IMR-90 (cell line): Measurements from ENCODE around the gene SMC1B. TPM values are rescaled to one million over a fixed set of nuclear protein-coding genes. Genes with fewer than 3 reads are reported as not detected.

Experiments used
- ATAC-seq: fragments of 200-7000 bp; cut with Tn5 transposase; 2 replicates; pipeline ENCODE4 v1.9.1; 2020; ENCODE audit warnings: low read depth, mild to moderate bottlenecking, moderate library complexity
- BruUV-seq: library from RNA; stranded (reverse); fragments of 400-500 nt; replicated peaks from 2 replicates; lab custom pipeline; 2021; lab: Mats Ljungman, UMichigan
- CTCF ChIA-PET: fragments of 300-600 bp; formaldehyde crosslinking; extraction: SDS; loops from one replicate; lab custom pipeline; 2021; ENCODE audit warnings: antibody characterized with exemption; lab: Yijun Ruan, JAX
- POLR2A ChIA-PET: fragments of 300-600 bp; sonication (Branson Sonifier 250); formaldehyde crosslinking; loops from one replicate; lab custom pipeline; 2022; ENCODE audit warnings: antibody characterized with exemption; ENCODE audit not compliant: unreplicated experiment; lab: Charles Lee
- DNase-seq: peaks from one replicate; pipeline ENCODE4 v3.0.0; 2013
- H2AFZ ChIP-seq: replicated peaks from 2 replicates; pipeline ENCODE3; 2013; ENCODE audit warnings: low read length, mild to moderate bottlenecking; ENCODE audit not compliant: poor library complexity
- H2AK5ac ChIP-seq: 2 replicates; pipeline ENCODE4 v1.6.1; 2013; ENCODE audit warnings: low read depth, low read length, inconsistent platforms
- H2AK9ac ChIP-seq: replicated peaks from 2 replicates; pipeline ENCODE3; 2013; ENCODE audit warnings: mild to moderate bottlenecking, low read depth, low read length, moderate library complexity; ENCODE audit not compliant: poor library complexity
- H2BK120ac ChIP-seq: 2 replicates; pipeline ENCODE4 v1.6.1; 2013; ENCODE audit warnings: low read depth, low read length, inconsistent platforms
- H2BK15ac ChIP-seq: 3 replicates; pipeline ENCODE4 v1.6.1; 2013; ENCODE audit warnings: low read depth, low read length, inconsistent platforms
- H2BK20ac ChIP-seq: 2 replicates; pipeline ENCODE4 v1.6.1; 2013; ENCODE audit warnings: low read depth, mild to moderate bottlenecking, inconsistent platforms, low read length, moderate library complexity
- H2BK5ac ChIP-seq: 2 replicates; pipeline ENCODE4 v1.6.1; 2013; ENCODE audit warnings: mild to moderate bottlenecking, low read depth, low read length, inconsistent platforms; ENCODE audit not compliant: poor library complexity, severe bottlenecking
- H3K14ac ChIP-seq: replicated peaks from 2 replicates; pipeline ENCODE4 v1.6.1; 2013; ENCODE audit warnings: low read depth, low read length, inconsistent platforms
- H3K18ac ChIP-seq: 2 replicates; pipeline ENCODE4 v1.6.1; 2013; ENCODE audit warnings: low read depth, low read length, control low read depth
- H3K23ac ChIP-seq: 2 replicates; pipeline ENCODE4 v1.6.1; 2013; ENCODE audit warnings: low read depth, low read length, inconsistent platforms
- H3K27ac ChIP-seq: 2 replicates; pipeline ENCODE4 v1.5.1; 2013; ENCODE audit warnings: mild to moderate bottlenecking, control low read depth, low read length; ENCODE audit not compliant: insufficient read depth
- H3K27me3 ChIP-seq: 2 replicates; pipeline ENCODE4 v1.6.1; 2013; ENCODE audit warnings: low read length; ENCODE audit not compliant: control insufficient read depth, insufficient read depth
- H3K36me3 ChIP-seq: 2 replicates; pipeline ENCODE4 v1.6.1; 2013; ENCODE audit warnings: low read length, mixed read lengths; ENCODE audit not compliant: control insufficient read depth, insufficient read depth
- H3K4ac ChIP-seq: 2 replicates; pipeline ENCODE4 v1.6.1; 2013; ENCODE audit warnings: low read depth, low read length, inconsistent platforms
- H3K4me1 ChIP-seq: 2 replicates; pipeline ENCODE4 v1.6.1; 2013; ENCODE audit warnings: low read length, mixed read lengths; ENCODE audit not compliant: control insufficient read depth, insufficient read depth
- H3K4me2 ChIP-seq: 2 replicates; pipeline ENCODE4 v1.6.1; 2013; ENCODE audit warnings: low read depth, mild to moderate bottlenecking, control low read depth, low read length, moderate library complexity
- H3K4me3 ChIP-seq: 2 replicates; pipeline ENCODE4 v1.5.1; 2013; ENCODE audit warnings: low read depth, mild to moderate bottlenecking, control low read depth, low read length, moderate library complexity; ENCODE audit not compliant: insufficient read depth
- H3K56ac ChIP-seq: 2 replicates; pipeline ENCODE4 v1.6.1; 2013; ENCODE audit warnings: low read length, inconsistent platforms; ENCODE audit not compliant: insufficient read depth; ENCODE audit errors: extremely low read depth
- H3K79me1 ChIP-seq, 2 experiments: 2 replicates each; pipeline ENCODE4 v1.6.1; 2013; ENCODE audit warnings: low read length in 2 of 2, inconsistent platforms in 1 of 2, low read depth in 1 of 2
- H3K9ac ChIP-seq: 2 replicates; pipeline ENCODE4 v1.6.1; 2013; ENCODE audit warnings: low read depth, low read length, control low read depth
- H3K9me1 ChIP-seq: 2 replicates; pipeline ENCODE4 v1.6.1; 2013; ENCODE audit warnings: low read length, inconsistent platforms; ENCODE audit not compliant: insufficient read depth
- H3K9me3 ChIP-seq: 2 replicates; pipeline ENCODE4 v1.6.1; 2013; ENCODE audit warnings: low read length; ENCODE audit not compliant: control insufficient read depth, insufficient read depth
- H4K20me1 ChIP-seq: 2 replicates; pipeline ENCODE4 v1.6.1; 2013; ENCODE audit warnings: low read length, inconsistent platforms; ENCODE audit not compliant: insufficient read depth
- H4K5ac ChIP-seq: 2 replicates; pipeline ENCODE4 v1.6.1; 2013; ENCODE audit warnings: mild to moderate bottlenecking, low read depth, low read length, control low read depth
- H4K8ac ChIP-seq, 2 experiments: 2 replicates each; pipeline ENCODE4 v1.6.1; 2013; ENCODE audit warnings: low read depth in 2 of 2, low read length in 2 of 2, control low read depth in 1 of 2, inconsistent platforms in 1 of 2
- H4K91ac ChIP-seq: 2 replicates; pipeline ENCODE4 v1.6.1; 2013; ENCODE audit warnings: low read depth, low read length, inconsistent platforms; ENCODE audit not compliant: insufficient read depth
- CEBPB ChIP-seq: IDR thresholded peaks from 2 replicates; pipeline ENCODE4 v1.6.1; 2012; ENCODE audit warnings: low read depth, low read length, improper control_type of control experiment
- CTCF ChIP-seq: conservative IDR thresholded peaks from 2 replicates; pipeline ENCODE4 v1.5.1; 2012; ENCODE audit warnings: mild to moderate bottlenecking, low read depth, low read length, improper control_type of control experiment
- ELK1 ChIP-seq: fragments of 150-350 bp; IDR thresholded peaks from 2 replicates; pipeline ENCODE4 v1.6.1; 2016; ENCODE audit warnings: low read depth, mild to moderate bottlenecking, low read length, moderate library complexity, borderline replicate concordance
- FOS ChIP-seq: fragments of 150-350 bp; IDR thresholded peaks from 2 replicates; pipeline ENCODE4 v1.6.1; 2016; ENCODE audit warnings: low read depth, low read length
- MAFK ChIP-seq: IDR thresholded peaks from 2 replicates; pipeline ENCODE4 v1.6.1; 2012; ENCODE audit warnings: low read depth, low read length, improper control_type of control experiment
- MAZ ChIP-seq: IDR thresholded peaks from 2 replicates; pipeline ENCODE4 v1.6.1; 2012; ENCODE audit warnings: low read depth, mild to moderate bottlenecking, low read length, improper control_type of control experiment, moderate library complexity, borderline replicate concordance
- MXI1 ChIP-seq: IDR thresholded peaks from 2 replicates; pipeline ENCODE4 v1.6.1; 2012; ENCODE audit warnings: low read depth, mild to moderate bottlenecking, low read length, moderate library complexity, borderline replicate concordance
- POLR2A ChIP-seq: IDR thresholded peaks from 2 replicates; pipeline ENCODE4 v1.6.1; 2012; ENCODE audit warnings: mild to moderate bottlenecking, low read depth, low read length
- RAD21 ChIP-seq: IDR thresholded peaks from 2 replicates; pipeline ENCODE4 v1.6.1; 2012; ENCODE audit warnings: low read length, improper control_type of control experiment
- whole genome bisulfite sequencing, 2 experiments: methylation state at CpG; one replicate each; pipeline versions ENCODE4 v1.1.5 to v1.1.7; 2013; ENCODE audit warnings: missing lambda C conversion rate in 2 of 2; ENCODE audit not compliant: insufficient read length in 1 of 2; ENCODE audit errors: extremely low coverage in 2 of 2; 5-methylcytosine and 5-hydroxymethylcytosine counted together
- dilution Hi-C: fragments of 300-500 bp; cut with HindIII; formaldehyde crosslinking; loops from one replicate; pipeline ENCODE4 v1.14.3; 2018; ENCODE audit warnings: low sequenced_read_pairs; ENCODE audit not compliant: unreplicated experiment
- in situ Hi-C: fragments of 300-500 bp; cut with MboI; formaldehyde crosslinking; loops from 3 replicates; pipeline ENCODE4 v1.14.3; 2019; ENCODE audit warnings: low sequenced_read_pairs, inconsistent platforms, mixed read lengths
- intact Hi-C: fragments of 100-400 bp; cut with micrococcal nuclease; formaldehyde crosslinking; loops from 2 replicates; pipeline ENCODE4 v1.10.0; 2022
- polyA plus RNA-seq, 3 experiments: library from polyadenylated mRNA; depleted of rRNA; stranded (reverse); fragments of >200 nt; gene quantifications; 2 replicates each; pipeline ENCODE4 v1.2.3, GENCODE V29; 2012; ENCODE audit warnings: low replicate concordance in 1 of 3
- total RNA-seq: library from RNA; depleted of rRNA; stranded (reverse); fragments of >200 nt; gene quantifications from 2 replicates; pipeline ENCODE4 v1.2.3, GENCODE V29; 2012

The SMC1B gene
- total and polyA plus RNA-seq, 2 of the 4 experiments (the other 2 are of a cell fraction) = not detected

GRCh38 chr22:45321827-45322226, 91.6 kb downstream of the SMC1B start:
- Histone ChIP-seq H3K14ac (no peak overlapping the region), H4K91ac (no peak overlapping the region), H3K9ac (no peak overlapping the region), H2BK5ac (no peak overlapping the region), H2AK5ac (no peak overlapping the region), H3K9me1 (peaks cover 20% of the 10 kb centered on the region), H3K23ac (no peak overlapping the region), H2AFZ (no peak overlapping the region), H2BK120ac (no peak overlapping the region), H3K56ac (no peak overlapping the region), H2BK15ac (no peak overlapping the region), H4K5ac (no peak overlapping the region), H3K79me1 (peaks cover 19 to 72% of the 10 kb centered on the region in 2 experiments), H4K8ac (no peak overlapping the region), H2BK20ac (no peak overlapping the region), H3K9me3 (no peaks in the 10 kb centered on the region), H2AK9ac (no peak overlapping the region), H3K4ac (no peak overlapping the region), H3K4me1 (peaks cover 20% of the 10 kb centered on the region), H3K27ac (no peak overlapping the region), H3K4me3 (no peak overlapping the region), H3K4me2 (no peak overlapping the region), H3K27me3 (no peaks in the 10 kb centered on the region), H4K20me1 (peaks cover 19% of the 10 kb centered on the region), H3K18ac (no peak overlapping the region), H3K36me3 (peaks cover 29% of the 10 kb centered on the region)
- no TSS peak for BruUV-seq
- TF ChIP-seq MAFK (no peak), POLR2A (no peak), CTCF (no peak), ELK1 (no peak), RAD21 (no peak), CEBPB (no peak), MAZ (no peak), FOS (no peak), MXI1 (no peak)
- in situ Hi-C loops (no loop called here), intact Hi-C loops (no loop called here), dilution Hi-C loops (no loop called here)
- POLR2A ChIA-PET = no interaction called here
- 85% methylated on average over 6 of the region's 12 CpGs; no CpG with 5 or more reads in 1 of the 2 experiments for WGBS, 2 experiments
- CTCF ChIA-PET = no interaction called here
- ATAC-seq (no peak), DNase-seq (no peak)
